HTERT RPE-1 (cell line): ENCODE results near the gene SLC16A7.
"Not testable (repeated sequence)": the region's sequence is repeated elsewhere in the genome, so short reads cannot be mapped to it uniquely, and the experiment has no call there.

ENCODE experiments used
- in situ Hi-C: fragments of 300-500 bp; cut with MboI; formaldehyde crosslinking; loops from 4 replicates; pipeline ENCODE4 v1.14.3; 2020; ENCODE audit warnings: low sequenced_read_pairs

The SLC16A7 gene

DNA sequence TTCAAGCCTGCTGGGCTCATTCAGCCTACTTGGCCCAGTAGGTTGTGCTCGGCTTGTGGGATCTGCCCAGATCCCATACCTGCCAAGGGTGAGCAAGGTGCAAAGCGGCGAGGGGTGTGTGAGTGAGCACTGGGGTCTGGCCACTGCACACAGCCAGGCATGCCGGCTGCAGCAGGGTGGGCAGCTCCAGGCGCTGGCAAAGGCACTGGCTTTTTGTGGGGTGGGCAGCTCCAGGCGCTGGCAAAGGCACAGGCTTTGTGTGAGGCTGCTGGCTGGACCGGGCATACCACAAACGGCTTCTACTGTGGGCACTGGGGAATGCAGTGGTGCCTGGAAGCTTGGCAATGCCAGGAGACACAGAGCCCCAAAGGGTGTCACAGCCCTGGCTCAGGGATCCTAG lies 137.4 kb downstream of the SLC16A7 start:
- in situ Hi-C loops: no loop called here

DNA sequence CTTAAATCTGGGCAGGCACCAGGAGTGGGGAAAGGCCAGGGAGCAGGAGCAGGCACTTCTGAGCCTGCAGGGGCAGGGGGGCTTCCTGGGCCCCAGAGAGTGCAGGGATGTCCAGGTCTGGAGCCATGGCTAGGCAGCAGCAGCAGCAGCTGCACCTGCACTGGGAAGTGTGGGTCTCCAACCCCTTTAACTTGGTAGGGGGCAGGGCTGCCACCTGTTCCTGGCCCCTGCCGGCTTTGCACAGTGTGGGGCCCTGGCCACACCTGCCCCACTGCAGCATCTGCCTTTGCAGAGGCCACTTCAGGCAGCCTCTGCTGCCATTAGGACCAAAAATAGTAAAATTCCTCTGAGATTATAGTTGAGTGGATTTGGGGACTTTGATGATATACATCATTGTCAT lies 138.5 kb downstream of the SLC16A7 start:
- in situ Hi-C loops: no loop called here

GRCh38 chr12:59735231-59735630 lies 139.4 kb downstream of the SLC16A7 start:
- in situ Hi-C loops: no loop called here

- in situ Hi-C loops: no loop called here
Observed at GRCh38 chr12:59736359-59736758, 140.5 kb downstream of the SLC16A7 start.

DNA sequence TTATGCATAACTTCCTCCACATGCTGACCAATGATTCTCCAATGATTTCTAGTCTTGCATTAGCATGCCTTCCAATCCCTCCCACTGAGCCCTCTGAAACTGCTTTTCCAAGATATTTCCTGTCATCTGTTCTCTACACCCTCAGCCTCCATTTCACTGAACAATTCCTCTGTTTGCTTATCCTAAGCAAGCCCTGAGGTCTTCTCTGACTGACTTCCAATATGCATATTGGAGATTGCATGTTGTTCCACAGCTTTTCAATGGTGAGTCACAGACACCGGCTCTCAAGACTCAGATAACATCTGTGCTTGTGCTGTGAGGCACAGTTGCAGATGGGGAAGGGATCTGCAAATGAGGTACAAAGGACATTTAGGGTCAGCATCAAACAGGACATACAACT lies 141.0 kb downstream of the SLC16A7 start:
- in situ Hi-C loops: no loop called here

GRCh38 chr12:59737725-59738463 lies 142.1 kb downstream of the SLC16A7 start:
- in situ Hi-C loops: no loop called here

- in situ Hi-C loops: no loop called here
Observed at GRCh38 chr12:59742841-59743240, 147.0 kb downstream of the SLC16A7 start.

DNA sequence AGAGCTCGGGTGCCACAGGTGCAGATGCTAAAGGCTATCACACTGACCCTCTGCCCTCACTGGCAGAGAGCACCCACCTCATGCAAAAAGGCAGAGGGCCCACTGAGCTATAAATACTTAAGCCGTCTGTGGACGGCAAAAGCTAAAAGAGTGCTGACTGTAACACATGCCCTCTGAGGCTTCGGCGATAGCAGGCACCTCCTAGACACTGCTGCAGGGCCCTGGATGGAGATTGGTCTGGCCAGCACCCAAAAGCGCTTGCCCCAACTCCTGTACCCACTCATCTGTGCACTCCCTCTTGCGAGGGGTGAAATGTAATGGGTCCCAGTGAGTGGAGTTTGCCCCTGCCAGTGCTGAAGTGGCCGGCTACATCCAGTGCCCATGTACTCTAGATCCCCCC lies 148.7 kb downstream of the SLC16A7 start:
- in situ Hi-C loops: no loop called here

DNA sequence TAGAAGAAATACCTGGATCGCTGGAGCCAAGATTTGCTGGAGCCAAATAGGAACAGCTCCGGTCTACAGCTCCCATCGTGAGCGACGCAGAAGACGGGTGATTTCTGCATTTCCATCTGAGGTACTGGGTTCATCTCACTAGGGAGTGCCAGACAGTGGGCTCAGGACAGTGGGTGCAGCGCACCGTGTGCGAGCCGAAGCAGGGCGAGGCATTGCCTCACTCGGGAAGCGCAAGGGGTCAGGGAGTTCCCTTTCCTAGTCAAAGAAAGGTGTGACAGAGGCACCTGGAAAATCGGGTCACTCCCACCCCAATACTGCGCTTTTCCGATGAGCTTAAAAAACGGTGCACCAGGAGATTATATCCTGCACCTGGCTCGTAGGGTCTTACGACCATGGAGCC lies 155.3 kb downstream of the SLC16A7 start:
- in situ Hi-C loops: not testable (repeated sequence)

GRCh38 chr12:59761542-59761941 lies 165.7 kb downstream of the SLC16A7 start:
- in situ Hi-C loops: no loop called here

DNA sequence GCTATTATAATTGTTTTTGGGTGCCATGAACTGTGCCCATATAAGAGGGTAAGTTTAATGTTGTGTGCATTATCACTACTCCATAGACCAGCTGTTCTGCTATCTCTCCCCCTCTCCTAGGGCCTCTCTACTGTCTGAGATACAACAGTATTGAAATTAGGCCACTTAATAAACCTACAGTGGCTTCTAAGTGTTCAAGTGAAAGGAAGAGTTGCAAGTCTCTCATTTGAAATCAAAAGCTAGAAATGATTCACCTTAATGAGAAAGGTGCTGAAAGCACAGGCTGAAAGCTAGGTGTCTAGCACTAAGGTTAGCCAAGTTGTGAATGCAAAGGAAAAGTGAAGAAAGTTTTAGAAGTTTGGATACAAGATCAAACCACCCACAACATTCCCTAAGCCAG lies 168.0 kb downstream of the SLC16A7 start:
- in situ Hi-C loops: no loop called here

GRCh38 chr12:59768031-59768430 lies 172.2 kb downstream of the SLC16A7 start:
- in situ Hi-C loops: no loop called here

DNA sequence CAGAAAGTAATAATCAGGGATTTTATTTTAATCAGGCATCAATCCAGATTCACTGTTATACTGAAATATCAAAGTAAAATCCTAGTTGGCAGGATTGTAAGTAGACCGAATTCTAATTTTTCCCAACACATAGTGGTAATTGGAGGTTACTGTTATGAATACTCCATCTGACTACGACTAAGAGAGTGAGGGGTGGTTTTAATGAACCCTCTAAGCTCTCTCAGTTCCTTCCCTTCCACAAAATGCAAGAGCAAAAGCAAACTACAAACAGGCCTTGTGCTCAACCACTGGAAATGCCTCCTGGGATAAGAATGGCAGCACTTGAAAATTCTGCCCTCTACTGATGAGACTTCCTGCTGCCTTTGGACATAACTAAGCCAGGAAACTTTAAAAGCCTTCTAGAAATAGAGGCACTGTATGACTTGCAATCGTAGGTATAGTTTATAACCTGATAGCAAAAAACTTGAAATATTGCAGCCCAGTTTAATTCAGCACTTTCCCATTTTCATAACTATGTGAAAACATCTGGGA lies 184.8 kb downstream of the SLC16A7 start:
- in situ Hi-C loops: no loop called here

DNA sequence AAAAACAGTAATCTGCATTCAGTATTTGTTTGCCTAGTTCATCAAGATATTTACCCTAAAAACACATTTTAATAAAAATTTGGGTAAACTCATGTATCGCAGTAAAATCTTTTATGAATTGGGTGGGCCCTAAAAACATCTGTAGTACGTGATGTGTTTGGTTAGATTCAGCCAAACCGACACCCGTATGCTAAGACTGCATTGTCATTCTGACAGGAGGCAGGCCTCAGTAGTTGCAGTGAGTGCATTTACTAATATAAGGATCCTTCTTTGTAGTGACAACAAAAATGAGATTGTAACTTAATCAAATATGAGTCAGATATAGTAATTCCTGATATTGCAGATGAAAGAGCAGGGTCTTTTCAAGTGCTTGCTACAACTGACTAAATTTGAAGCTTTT lies 191.8 kb downstream of the SLC16A7 start:
- in situ Hi-C loops: no loop called here

DNA sequence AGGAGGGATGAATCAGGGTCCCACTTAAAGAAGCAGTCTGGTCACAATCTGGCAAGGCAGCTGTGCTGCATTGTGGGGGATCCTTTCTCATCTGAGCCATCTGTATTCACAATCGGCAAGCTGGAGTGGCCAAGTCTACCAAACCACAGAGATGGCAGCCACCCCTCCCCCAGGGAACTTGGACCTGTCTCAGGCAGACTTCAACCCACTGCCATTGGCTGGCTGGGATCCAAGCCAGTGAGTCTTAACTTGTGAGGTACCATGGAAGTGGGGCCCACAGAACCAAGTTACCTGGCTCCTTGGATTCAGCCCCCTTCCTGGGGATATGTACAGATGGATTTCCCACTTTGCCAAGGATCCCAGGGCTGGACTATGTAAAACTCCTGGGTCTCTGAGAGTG lies 196.8 kb downstream of the SLC16A7 start:
- in situ Hi-C loops: no loop called here

DNA sequence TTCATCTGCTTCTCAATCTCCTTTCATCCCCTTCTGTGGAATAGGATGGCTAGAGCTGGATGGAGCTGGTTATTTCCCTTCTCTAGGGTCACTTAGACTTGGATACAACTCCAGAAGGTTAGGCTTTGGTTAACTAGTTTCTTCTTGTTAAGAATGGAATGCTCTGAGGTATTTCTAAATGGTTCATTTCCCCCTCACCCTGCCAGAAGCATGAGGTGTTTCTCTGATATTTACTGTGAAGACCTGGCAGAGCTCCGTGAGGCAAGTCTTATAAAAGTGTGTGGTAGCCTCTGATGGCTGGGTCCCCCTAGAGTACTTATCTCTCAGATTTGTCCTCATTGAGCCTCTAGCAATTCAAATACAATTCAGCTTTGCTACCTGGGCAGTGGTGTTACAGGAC lies 207.9 kb downstream of the SLC16A7 start:
- in situ Hi-C loops: no loop called here

DNA sequence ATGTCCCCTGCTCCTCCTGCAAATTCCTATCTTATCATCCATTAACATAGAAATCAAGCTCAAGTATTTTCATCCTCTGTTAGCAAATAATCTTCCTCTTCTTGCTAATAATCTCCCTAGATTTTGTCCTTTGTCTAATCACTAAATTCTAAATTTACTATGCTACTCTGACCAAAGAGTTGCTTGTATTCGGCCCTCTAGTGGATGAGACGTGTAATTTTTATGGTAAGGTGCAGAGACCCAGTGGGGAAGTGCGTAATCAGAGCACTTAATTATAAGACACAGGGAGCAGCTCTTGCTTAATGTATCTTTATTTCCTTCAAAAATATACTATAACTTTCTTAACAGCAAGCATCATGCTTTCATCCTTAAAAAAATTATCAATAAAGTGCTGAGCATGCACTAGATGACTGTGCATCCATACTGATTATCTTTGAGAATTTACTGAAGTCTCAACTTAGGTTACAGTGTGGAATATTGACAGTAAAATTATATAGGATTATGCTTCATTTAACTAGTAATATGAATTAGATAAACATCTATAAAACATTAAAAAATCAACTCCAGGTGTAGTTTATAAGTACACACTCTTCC lies 212.6 kb downstream of the SLC16A7 start:
- in situ Hi-C loops: no loop called here

- in situ Hi-C loops: no loop called here
Observed at GRCh38 chr12:59811991-59812390, 216.2 kb downstream of the SLC16A7 start.

- in situ Hi-C loops: no loop called here
Observed at GRCh38 chr12:59812716-59813115, 216.9 kb downstream of the SLC16A7 start.

DNA sequence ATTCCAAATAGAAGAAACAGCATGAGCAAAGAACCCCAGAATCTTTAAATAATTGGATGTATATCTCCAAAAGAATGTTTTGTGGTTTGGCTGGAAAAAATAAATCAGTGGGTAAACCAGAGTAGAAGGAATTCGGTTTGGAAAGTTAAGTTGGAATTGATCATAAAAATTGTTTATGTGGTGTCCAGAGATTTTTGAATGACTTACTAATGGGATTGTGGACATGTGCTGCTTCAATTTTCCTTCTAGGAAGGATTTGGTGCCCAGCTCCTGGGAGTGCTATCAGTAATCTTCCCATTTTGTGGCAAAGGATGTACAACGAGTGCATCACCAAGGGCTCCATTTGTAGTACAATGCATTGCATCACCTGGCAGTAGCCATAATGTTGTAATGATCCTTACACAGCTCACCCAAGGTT lies 224.8 kb downstream of the SLC16A7 start:
- in situ Hi-C loops: no loop called here

- in situ Hi-C loops: no loop called here
Observed at GRCh38 chr12:59823567-59823966, 227.7 kb downstream of the SLC16A7 start.

DNA sequence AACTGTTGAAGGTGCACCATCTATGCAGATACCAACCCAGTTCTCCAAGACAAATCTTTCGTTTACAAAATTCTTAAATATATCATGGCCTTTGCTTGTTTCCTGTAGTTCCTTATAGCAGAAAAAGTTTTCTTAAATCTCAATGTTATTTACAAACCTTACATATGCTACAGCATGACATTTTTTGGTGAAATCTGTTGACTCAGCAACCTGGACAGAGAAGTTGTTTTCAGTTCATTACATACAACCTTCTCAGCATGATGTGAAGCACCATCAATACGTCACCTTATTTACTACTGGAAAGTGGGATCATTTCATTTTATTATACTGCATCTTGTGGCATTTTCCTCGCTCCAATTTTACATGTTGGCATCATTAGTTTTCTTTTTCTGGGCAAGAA lies 231.9 kb downstream of the SLC16A7 start:
- in situ Hi-C loops: no loop called here

GRCh38 chr12:59828521-59828920 lies 232.7 kb downstream of the SLC16A7 start:
- in situ Hi-C loops: no loop called here
